Amygdala (tissue), 56 donors: ENCODE data around the gene FLACC1.

ENCODE experiments used
- DNase-seq, 56 donors: peaks; one replicate each; lab custom pipeline; 2025; lab: John Stamatoyannopoulos, UW

The FLACC1 gene

DNA sequence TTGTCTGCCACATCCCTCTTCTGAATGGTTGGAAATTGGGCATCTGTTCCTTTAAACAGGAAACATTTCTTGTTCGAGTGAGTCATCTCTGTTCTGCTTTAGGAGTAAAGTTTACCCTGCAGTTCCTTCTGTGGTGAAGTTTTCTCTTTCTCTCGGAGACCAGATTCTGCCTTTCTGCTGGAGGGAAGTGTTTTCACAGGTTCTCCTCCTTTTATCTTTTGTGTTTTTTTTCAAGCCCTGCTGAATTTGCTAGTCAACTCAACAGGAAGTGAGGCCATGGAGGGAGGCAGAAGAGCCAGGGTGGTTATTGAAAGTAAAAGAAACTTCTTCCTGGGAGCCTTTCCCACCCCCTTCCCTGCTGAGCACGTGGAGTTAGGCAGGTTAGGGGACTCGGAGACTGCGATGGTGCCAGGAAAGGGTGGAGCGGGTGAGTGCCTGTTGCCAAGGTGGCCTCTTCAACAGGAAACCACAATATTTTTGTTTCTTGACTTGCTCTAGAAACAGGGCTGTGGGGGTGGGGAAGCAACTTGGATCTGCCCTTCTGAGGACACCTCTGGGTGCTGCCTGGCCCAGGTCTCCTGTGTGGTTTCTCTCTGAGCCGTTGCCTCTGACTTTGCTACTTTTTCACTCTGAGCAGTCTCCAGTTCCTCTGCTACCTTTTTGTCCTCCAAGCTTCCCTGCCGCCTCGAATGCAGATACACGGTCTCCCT, 99.0 kb downstream of the FLACC1 start:
- peak in 1 of 56 donors; percentile 8 for DNase-seq

DNA sequence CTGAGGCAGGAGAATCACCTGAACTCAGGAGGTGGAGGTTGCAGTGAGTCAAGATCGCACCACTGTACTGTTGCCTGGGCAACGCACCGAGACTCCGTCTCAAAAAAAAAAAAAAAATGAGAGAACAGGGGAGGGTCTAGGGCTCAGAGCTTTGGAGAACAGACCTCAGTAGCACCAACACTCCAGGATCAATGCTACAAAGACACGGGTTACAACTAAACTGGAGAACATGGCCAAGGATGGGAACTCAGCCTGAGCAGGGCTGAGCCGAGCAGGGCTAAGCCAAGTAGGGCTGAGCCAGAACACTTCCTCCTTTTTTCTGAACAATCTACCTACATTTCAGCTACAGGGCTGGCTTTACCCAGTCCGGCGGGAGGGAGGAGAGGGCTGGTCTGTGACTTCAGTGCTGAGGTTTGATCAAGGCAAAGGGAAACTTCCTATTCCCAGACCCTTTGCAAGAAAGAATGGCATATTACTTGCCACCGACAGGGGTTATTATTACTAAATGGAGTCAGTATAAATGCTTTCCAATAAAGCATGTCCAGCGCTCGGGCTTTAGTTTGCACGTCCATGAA, 99.7 kb downstream of the FLACC1 start:
- DNase-seq: peak in 2 of 56 donors; percentile 17 to 22

DNA sequence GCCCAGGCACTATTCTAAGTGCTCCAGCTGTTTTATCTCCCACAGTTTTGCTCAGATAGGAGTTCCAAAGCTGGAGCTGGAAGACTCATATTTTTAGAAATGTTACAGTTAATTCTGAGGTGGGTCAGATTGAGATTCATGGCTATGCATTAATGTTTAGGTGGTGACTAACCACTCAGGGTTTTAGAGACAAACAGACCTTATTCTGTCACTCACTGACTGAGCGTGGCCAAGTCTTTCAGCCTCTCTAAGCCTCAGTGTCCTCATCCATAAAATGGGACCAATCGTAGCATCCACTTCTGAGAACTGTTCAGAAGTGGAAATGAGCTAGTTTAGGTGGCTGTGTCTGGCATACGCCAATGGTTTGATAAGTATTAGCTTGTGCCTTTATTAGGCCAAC, 101.1 kb downstream of the FLACC1 start:
- DNase-seq: no peak

GRCh38 chr2:201255408-201256033, 101.6 kb downstream of the FLACC1 start:
- no peak for DNase-seq

GRCh38 chr2:201254081-201254730, 102.9 kb downstream of the FLACC1 start:
- DNase-seq: no peak

DNA sequence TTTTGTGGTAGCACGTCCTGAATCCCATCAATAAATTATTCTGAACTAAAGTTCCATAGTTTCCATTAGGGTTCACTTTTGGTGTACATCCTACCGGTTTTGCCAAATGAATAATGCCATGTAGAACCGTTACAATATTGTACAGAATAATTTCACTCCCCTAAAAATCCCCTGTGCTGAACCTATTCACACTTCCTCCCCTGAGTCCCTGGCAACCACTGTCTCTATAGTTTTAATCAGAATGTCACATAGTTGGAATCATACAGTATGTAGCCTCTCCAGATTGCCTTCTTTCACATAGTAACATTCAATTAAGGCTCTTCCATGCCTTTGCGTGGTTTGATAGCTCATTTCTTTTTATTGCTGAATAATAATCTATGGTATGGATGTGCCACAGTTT, 106.4 kb downstream of the FLACC1 start:
- DNase-seq: no peak

DNA sequence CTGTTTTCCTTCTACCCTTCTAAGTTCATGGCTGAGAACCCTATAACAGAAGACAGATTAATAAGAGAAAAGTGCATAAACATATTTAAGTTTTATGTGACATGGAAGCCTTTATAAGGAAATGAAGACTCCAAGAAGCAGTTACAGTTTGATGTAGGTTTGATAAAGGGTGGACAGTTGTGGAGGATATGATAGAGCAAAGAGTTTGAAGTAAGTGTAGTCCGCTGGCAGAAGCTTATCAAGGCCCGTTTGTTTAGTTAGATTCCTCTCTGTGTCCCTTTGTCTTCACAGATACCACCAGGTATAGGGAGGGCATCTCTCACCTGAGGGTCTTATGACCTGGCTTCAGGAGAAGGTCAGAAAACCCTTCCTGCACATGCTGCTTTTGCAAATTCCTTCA, 107.3 kb downstream of the FLACC1 start:
- no peak for DNase-seq

- DNase-seq: no peak
Observed at GRCh38 chr2:201248288-201248844, 108.8 kb downstream of the FLACC1 start.

DNA sequence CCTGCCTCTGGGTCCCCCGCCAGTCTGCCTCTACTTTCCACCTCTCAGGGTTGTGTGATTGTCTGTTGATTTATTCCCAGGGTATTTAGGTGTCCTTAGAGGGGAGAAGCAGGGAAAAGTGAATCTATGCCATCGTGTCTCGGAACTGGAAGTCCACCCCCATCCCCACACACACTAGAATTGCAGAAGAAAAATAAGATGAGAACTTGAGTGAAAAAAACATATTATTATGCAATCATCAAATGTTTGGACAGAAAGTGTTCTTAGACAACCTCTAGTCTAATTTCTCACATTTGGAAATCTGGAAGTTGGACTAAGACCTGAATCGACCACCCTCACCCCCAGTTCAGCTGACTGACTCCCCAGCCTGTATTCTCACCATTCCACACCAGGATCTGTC, 110.9 kb downstream of the FLACC1 start:
- DNase-seq: no peak

GRCh38 chr2:201244829-201245228, 112.3 kb downstream of the FLACC1 start:
- DNase-seq: no peak

- DNase-seq: no peak
Observed at GRCh38 chr2:201242571-201243277, 114.4 kb downstream of the FLACC1 start.

DNA sequence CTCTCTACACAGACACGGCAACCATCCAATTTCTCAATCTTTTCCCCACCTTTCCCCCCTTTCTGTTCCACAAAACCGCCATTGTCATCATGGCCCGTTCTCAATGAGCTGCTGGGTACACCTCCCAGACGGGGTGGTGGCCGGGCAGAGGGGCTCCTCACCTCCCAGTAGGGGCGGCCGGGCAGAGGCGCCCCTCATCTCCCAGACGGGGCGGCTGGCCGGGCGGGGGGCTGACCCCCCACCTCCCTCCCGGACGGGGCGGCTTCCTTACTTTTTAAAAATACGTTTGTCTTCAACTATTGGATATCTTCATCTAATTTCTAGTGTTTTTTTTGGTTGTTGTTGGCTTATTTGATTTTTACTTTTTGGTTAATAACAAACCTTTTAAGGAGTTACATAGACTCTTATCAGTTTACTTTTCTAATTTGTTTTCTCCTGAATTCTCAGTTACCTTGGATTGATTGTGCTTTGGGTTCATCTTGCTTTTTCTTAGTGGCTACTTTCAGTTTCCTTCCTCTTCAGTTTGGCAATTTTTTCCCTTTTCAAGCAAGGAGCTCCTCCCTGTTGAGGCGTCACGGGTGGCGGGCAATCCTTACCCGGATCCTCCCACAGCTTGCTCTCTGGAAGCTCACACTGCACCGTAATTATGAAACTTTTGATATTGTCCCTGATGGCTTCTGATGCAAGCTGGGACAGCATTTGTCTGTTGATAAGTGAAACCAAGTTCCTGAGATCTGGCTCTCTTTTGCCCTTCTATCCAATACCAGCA, 117.8 kb downstream of the FLACC1 start:
- peak in 1 of 56 donors; percentile 8 for DNase-seq
